ENCODE data around the gene C19orf85.

DNA sequence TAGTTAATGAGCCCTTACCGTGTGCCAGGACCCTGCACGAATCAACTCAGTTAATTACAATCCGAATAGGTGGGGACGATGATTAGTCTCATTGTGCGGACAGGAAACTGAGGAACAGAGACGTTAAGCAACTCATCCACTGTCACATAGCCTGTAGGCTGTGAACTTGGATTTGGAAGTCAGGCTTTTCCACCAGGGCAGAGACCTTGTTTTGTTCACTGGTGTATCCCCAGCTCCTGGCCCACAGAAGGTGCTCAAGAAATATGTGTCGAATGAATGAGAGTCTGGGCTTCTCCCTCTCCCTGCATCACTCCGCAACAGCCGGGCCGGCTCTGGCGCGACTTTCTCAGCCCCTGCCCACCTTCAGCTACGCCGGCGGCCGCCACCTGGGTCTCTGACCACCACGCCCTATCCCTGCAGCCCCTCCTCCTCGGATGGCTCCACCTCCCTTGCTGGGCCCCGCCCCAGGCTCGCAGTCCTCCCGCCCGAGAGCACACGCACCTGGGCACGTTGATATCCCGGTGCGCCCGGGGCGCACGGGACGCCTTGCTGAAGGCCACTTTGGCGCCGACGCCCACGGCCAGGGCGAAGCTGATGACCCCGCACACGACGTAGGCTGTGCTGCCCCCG lies 22.7 kb downstream of the C19orf85 start:
- TF ChIP-seq, protein P1, sequence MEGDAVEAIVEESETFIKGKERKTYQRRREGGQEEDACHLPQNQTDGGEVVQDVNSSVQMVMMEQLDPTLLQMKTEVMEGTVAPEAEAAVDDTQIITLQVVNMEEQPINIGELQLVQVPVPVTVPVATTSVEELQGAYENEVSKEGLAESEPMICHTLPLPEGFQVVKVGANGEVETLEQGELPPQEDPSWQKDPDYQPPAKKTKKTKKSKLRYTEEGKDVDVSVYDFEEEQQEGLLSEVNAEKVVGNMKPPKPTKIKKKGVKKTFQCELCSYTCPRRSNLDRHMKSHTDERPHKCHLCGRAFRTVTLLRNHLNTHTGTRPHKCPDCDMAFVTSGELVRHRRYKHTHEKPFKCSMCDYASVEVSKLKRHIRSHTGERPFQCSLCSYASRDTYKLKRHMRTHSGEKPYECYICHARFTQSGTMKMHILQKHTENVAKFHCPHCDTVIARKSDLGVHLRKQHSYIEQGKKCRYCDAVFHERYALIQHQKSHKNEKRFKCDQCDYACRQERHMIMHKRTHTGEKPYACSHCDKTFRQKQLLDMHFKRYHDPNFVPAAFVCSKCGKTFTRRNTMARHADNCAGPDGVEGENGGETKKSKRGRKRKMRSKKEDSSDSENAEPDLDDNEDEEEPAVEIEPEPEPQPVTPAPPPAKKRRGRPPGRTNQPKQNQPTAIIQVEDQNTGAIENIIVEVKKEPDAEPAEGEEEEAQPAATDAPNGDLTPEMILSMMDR (IDR thresholded peaks at IDR 0.05), result no peak
- TF ChIP-seq EP300 (IDR thresholded peaks at IDR 0.05) (no peak), POLR2A (IDR thresholded peaks at IDR 0.05) (no peak)

Measured in tibial nerve (tissue), 4 donors.